Measurements from ENCODE around the gene GPR156. TPM values are rescaled to one million over a fixed set of nuclear protein-coding genes. Genes with fewer than 3 reads are reported as not detected.

Gene GPR156
- total and polyA plus RNA-seq, 2 of the 4 experiments (the other 2 are of a cell fraction): 0.09 to 0.18 TPM

GRCh38 chr3:120263792-120264191, 21.2 kb downstream of the GPR156 start:
- Histone ChIP-seq H3K14ac (replicated peaks; ENCODE audit: low read depth, low read length) (no peak overlapping the region), H2AFZ (replicated peaks; ENCODE audit: low read length, poor library complexity) (no peak overlapping the region), H3K79me1 (ENCODE audit: low read depth in 1 of 2, low read length in 2 of 2) (no peaks in the 10 kb centered on the region), H4K5ac (ENCODE audit: low read depth, low read length) (no peak overlapping the region), H3K27ac (ENCODE audit: insufficient read depth, low read length) (no peak overlapping the region), H4K8ac (ENCODE audit: low read depth in 2 of 2, low read length in 2 of 2) (no peak overlapping the region), H3K23ac (ENCODE audit: low read depth, low read length) (no peak overlapping the region), H3K27me3 (ENCODE audit: control insufficient read depth, insufficient read depth, low read length) (peaks cover 10% of the 10 kb centered on the region), H3K18ac (ENCODE audit: low read depth, low read length) (no peak overlapping the region), H2AK9ac (replicated peaks; ENCODE audit: low read depth, low read length, poor library complexity) (no peak overlapping the region), H2BK5ac (ENCODE audit: low read depth, low read length, poor library complexity, severe bottlenecking) (no peak overlapping the region), H3K9me3 (ENCODE audit: control insufficient read depth, insufficient read depth, low read length) (no peaks in the 10 kb centered on the region), H2BK15ac (ENCODE audit: low read depth, low read length) (no peak overlapping the region), H4K20me1 (ENCODE audit: insufficient read depth, low read length) (no peaks in the 10 kb centered on the region), H4K91ac (ENCODE audit: insufficient read depth, low read depth, low read length) (no peak overlapping the region), H3K4me2 (ENCODE audit: low read depth, low read length) (no peak overlapping the region), H3K4me3 (ENCODE audit: insufficient read depth, low read depth, low read length) (no peak overlapping the region), H3K4me1 (ENCODE audit: control insufficient read depth, insufficient read depth, low read length) (no peaks in the 10 kb centered on the region), H2BK120ac (ENCODE audit: low read depth, low read length) (no peak overlapping the region), H2AK5ac (ENCODE audit: low read depth, low read length) (no peak overlapping the region), H3K9me1 (ENCODE audit: insufficient read depth, low read length) (no peaks in the 10 kb centered on the region), H3K4ac (ENCODE audit: low read depth, low read length) (no peak overlapping the region), H3K36me3 (ENCODE audit: control insufficient read depth, insufficient read depth, low read length) (no peaks in the 10 kb centered on the region), H2BK20ac (ENCODE audit: low read depth, low read length) (no peak overlapping the region), H3K56ac (ENCODE audit: extremely low read depth, insufficient read depth, low read length) (no peak overlapping the region), H3K9ac (ENCODE audit: low read depth, low read length) (no peak overlapping the region)
- no peak for DNase-seq
- dilution Hi-C loops (cut with HindIII; ENCODE audit: low sequenced_read_pairs, unreplicated experiment): no loop called here
- ChIA-PET POLR2A (ENCODE audit: unreplicated experiment) (no interaction called here), CTCF (no interaction called here)
- 94% methylated on average over 2 of the region's 5 CpGs; no CpG with 5 or more reads in 1 of the 2 experiments for WGBS, 2 experiments (ENCODE audit: extremely low coverage in 2 of 2, insufficient read length in 1 of 2)
- intact Hi-C loops (cut with micrococcal nuclease): no loop called here
- in situ Hi-C loops (cut with MboI; ENCODE audit: low sequenced_read_pairs): no loop called here
- no peak for TF ChIP-seq CTCF (conservative IDR thresholded peaks at IDR 0.05; ENCODE audit: low read depth, low read length)
- no peak for ATAC-seq (ENCODE audit: low read depth)
- no TSS peak for BruUV-seq (replicated peaks)
